ENCODE measurements around the gene NXNL2.

NXNL2 gene

DNA sequence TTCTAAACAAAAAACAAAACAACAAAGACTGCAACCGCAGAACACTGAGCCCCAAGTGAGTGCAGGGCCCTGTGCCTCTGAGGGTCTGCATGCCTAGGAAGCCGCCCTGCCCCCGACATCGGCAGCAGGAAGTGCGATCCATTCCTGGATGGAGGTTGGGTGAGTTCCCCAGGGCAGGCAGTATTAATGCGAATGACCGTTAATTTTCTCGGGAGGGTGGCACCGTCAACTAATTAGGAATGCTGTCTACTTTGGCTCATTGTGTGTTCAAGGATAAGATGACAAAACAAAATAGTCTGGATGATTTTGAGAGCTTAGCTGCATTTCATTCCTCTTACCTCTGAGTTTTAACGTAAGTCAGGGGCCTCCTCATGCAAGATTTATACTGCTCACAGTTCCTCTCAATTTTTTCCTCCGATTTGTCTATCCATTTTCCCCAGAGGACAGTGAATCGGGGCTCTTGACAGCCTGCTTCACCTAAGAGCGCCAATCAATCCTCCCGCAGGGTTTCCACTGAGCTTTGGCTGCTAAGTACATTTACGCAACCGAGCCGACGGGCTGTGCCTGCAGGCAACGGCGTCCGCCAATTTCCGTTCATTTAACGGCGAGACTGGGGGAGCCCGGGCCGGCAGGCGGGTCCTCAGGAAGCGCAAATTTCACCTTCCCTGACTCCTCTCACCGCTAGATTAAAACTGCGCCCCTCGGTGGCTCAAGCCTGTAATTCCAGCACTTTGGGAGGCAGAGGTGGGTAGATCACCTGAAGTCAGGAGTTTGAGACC, 2.9 kb upstream of the NXNL2 start:
- no peak for DNase-seq (ENCODE audit: low spot score)

DNA sequence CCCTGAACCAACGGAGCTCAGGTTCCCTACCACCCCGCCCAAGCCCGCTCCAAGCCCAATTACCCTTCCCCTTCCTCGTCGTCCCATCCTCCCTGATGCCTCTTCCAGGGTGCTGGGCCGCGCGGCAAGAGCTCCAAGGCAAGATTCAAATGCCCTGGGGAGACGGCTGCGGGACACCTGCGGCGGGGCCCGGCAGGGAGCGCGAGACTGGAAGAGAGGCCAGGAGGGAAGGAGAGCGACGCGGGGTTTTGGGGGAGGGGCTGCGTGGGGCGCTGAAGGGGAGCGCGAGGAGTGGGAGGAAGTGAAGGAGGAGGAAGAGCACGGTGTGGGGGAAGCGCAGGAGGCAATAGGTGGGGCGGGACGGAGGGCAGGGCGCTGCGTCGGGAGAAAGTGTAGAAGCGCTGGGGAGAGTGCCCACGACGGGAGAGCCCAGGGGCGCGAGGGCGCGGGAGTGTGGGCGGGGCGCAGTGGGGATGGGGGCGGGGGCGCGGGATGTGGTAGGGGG, 975 bp upstream of the NXNL2 start:
- DNase-seq (ENCODE audit: low spot score): peak; percentile 29

DNA sequence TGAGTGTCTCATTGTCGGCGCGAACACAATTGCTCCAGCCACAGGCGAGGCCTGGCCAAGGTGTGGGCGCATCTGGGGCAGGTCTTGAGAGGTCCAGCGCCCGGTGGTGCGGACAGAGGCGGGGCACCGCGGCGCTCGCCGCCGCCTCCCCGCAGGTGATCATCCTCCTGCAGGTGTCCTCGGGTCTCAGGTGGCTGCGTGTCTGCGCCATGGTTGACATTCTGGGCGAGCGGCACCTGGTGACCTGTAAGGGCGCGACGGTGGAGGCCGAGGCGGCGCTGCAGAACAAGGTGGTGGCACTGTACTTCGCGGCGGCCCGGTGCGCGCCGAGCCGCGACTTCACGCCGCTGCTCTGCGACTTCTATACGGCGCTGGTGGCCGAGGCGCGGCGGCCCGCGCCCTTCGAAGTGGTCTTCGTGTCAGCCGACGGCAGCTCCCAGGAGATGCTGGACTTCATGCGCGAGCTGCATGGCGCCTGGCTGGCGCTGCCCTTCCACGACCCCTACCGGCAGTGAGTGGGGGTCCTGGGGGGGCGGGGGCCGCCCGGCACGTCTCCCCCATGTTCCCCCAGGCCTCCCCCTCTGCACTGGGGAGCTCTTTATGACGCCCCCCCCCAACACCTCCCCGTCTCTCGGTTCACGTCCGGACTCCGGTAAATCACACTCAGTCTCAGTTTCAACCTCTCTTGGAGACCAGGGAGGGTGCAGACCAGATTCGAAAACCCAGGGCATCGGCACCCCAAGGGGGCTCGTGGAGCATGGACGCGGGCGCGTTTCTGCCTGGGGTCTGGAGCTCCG, 446 bp downstream of the NXNL2 start:
- peak; percentile 46 for DNase-seq (ENCODE audit: low spot score)

DNA sequence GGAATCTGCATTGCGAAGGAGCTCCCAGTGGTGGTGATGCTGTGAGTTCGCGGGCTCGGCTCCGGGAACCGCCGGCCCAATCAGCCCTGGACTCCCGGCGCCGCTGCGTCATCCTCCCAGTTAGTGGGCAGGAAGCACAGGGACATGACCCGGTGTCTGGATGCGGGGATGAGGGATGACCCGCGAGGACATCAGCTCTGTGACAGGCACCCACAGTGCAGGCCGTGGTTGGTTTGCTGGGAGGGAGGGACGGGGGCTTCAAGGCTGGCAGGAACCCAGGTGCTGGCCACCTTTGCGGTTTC, 996 bp downstream of the NXNL2 start:
- no peak for DNase-seq (ENCODE audit: low spot score)

DNA sequence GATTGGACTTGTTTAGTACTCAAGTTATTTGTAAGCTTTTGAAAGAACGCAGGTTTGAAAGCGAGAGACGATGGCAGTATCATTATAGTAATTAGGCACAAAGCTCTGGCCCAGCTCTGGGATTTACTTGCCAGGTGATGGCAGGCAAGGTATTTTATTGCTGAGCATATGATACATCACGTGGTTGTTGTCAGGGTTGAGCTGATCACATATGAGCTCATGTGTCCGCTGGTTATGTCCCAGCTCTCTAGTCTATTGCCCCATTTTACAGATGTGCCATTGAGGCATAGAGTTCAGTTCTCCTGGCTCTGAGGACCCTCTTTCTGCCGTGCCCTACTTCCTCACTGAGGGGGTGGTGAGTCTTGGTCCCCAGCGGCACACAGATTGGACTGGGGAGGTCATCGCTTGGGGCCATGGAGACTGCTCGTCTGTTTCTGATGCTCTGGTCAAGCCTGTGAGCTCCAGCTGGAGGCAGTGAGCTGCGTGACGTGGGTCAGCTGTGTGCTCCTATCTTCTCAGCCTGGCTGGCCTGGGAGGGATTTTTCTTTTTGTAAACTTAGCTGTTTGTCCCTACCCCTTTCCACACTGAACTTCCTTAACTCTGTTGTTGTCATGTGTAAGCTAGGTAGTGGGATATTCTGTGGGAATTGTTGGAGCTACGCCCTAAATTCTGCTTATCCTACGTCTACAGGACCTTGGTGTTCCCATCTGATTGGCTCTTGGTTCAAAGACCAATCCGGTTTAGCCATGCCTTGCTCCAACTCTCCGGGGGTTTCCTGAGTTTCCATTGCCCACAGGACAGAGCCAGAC, 2.2 kb downstream of the NXNL2 start:
- DNase-seq (ENCODE audit: low spot score): no peak

DNA sequence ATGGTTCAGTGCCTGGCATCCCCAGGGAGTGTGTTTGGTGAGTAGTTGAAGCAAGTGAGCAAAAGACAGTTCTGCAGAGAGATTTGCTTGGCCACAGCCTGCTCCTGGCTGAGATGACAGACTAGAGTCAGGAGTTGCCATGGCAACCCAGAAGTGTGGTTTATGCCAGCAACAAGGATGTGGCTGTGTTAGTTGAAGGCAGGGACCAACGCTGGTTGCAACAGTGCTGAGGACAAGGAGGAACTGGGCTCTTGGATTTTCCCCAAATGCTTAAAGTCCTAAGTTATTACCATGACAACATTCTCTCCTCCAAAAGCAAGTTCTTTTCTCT, 2.7 kb downstream of the NXNL2 start:
- no peak for DNase-seq (ENCODE audit: low spot score)

DNA sequence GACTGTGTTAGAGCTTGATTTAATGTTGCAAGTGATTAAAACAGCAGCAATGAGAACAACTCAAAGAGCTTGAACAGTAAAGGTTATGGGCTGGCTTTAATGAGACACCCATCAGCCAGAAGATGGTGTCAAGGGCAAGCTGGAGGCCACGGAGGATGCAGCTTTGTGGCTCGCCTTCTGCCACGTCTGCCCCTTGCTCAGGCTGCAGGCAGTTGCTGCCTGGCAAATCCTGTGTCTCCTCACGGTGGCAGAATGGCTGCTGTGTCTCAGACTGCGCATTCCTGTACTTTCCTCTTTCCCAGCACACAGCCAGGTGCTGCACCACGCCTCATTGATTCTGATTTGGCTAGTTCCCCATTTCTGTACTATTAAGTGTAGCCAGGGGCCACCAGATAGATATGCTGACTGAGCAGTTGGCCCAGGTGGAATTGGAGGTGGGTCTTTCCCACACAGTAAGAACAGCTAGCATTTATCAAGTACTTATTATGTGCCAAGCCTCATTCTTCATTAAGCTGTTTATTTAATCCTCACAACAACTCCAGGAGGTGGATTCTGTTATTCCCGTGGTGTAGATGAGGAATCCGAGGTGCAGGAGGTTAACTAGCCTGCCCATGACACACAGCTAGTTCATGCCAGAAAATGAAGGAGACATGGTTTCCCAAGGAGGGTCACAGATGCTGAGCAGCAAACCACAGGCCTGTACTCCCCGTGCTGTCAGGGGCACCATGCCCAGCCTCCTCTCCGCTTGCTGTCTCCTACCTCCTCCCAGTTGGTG, 3.5 kb downstream of the NXNL2 start:
- no peak for DNase-seq (ENCODE audit: low spot score)

DNA sequence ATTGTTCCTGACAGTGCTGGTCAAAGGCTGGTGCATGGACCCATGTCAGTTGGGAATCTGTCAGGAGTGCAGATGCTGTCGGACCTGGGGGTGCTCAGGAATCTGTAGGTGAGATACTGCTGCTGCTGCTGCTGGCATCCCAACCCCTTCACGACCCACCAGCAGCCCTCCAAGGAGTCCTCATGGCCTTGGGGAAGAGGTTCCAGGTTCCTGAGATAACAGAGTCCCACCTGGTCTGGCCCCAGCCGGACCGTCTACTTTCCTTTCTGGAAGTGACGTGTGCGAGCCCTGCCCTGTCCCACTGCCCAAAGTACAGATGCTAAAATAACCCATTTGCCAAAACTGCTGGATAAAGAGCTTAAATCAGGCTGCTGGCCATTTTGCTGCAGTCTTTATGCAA, 4.3 kb downstream of the NXNL2 start:
- no peak for DNase-seq (ENCODE audit: low spot score)

DNA sequence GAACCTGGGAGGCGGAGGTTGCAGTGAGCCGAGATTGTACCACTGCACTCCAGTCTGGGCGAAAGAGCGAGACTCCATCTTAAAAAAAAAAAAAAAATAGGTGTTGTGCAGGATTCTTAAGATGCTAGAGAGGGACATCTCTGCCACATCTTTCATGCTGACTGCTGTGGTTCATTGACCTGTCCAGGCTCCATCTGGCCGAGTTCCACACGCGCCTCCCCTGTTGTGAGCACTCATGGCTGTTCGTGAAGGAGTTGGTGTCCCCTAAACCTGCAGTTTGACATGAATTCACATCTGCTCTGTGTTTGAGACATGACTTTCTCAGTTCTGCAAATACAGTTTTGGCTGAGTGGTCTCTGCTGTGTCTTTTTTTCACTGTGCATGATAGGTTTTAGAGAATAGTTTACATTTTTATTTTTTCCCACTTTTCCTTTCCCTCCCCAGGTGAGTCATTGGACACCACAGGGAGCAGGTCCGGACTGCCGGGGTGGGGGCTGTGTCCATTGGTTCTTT, 5.3 kb downstream of the NXNL2 start:
- DNase-seq (ENCODE audit: low spot score): no peak

DNA sequence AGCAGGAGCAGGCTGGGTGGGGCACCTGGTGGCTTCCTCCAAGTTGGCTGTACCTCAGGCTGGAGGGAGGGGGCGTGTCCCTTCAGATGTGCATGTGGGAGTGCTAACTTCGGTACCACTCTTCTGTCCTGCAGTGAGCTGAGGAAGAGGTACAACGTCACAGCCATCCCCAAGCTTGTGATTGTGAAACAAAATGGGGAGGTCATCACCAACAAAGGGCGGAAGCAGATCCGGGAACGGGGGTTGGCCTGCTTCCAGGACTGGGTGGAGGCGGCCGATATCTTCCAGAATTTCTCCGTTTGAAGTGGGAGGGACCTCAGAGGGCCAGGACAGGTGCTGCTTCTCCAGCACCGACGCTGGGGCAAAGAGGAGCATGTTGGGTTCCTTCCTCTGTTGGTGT, 9.3 kb downstream of the NXNL2 start:
- peak; percentile 32 for DNase-seq (ENCODE audit: low spot score)

DNA sequence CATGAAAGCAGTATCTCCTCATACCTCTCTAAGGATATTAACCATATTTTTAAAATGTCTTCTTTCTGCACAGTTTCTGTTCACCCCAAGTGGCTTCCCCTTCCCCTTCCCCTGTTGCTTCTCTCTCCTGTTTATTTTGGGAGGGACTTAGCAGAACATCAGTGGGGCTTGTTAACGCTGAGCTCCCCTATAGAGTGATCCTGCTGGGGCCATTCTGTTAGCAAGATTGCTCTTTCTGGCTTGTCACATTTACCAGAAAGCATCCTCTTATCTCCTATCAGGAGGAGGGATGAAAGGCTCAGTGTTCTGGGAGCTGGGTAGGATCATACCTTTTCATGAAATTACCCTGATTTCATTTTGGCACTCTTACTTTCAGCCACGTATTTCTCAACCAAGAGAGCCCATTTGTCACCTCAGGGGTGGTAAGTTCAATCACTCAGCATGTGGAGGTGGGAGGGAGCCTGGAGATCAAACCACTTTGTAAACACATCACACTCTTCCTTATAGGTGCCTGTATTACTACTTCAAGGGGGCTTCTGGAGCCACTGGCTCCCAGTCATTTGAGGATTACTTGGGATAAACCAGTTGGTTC, 16.7 kb downstream of the NXNL2 start:
- DNase-seq (ENCODE audit: low spot score): no peak

DNA sequence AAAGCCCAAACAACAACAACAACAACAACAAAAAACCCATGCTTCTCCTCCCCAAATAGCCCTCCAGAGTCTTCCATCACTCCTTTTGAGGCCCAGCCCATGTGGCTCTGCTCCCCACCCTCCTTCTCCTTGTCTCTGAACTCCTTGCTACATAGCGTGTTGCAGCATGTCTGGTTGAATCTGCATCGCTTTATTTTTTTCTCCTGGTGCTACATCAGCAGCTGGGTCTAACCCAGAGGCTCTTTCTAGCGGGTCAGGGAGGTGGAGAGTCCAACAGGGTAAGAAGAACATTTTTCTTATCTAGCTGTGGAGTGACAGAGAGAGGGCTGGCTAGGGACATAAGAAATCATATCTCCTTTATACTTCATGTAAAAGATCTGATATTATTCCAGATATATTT, 18.4 kb downstream of the NXNL2 start:
- DNase-seq (ENCODE audit: low spot score): no peak

DNA sequence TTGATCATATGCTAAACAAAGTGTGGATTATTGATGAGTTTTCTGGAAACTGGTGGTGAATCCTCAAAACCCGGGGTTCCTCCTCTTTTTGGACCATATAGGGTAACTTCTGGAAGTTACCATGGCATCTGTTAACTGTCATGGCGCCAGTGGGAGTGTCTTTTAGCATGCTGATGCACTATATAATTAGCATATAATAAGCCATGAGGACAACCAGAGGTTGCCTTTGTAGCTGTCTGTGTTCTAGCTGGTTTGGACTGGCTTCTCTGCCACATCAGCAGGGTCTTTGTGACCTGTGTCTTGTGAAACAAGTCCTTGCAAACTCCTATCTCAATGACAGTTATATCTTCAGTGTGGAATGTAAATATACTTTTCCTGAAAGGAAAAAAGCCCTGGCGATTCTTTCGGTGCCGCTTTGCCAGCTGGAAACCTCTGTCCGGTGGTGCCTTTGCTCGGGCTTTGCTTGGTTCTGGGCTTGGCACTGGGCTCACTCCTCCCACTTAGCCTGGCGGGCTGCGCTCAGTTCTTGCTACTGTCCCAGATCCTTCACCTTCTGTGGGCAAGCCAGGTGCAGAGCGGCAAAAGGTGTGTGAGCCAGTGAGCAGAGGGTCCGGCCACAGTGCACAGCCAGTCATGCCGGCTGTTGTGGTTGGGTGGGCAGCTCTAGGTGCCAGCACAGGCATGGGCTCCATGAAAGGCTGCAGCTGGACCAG, 20.4 kb downstream of the NXNL2 start:
- no peak for DNase-seq (ENCODE audit: low spot score)

DNA sequence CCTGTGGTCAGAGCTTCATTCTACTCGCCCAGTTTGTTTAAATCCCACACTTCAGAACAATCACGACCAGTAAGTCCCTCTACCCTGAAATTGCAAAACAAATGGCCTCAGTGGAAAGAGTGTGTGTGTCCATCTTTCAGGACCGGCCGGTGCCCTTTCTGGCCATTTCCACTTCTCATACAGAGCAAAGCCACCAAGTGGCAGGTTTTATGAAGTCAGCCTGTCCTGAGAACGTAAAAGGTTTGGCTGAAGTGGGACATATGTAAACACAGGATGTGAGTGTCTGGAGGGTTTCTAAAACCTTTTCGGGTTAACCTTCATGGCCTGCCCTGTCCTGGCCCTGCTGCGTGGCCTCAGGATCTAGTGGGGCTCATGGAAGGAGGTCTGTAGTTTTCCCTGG, 24.7 kb downstream of the NXNL2 start:
- no peak for DNase-seq (ENCODE audit: low spot score)

DNA sequence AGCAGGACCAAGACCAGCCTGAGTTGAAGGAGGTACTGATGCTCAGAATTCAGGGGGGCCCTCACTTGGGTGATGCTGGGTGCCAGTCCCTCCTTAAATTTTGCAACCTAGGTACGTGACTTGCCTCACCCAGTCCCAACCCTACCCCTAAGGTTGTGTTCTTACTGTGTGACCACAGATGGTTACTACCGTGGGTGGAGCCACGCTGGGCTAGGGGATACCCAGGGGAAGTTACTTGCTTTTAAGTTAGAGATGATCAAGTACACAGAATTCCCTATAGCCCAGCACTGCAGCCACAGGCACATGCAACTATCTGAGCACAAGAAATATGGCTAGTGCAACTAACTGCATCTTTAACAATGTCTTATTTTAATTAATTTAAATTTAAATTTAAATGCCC, 32.9 kb downstream of the NXNL2 start:
- DNase-seq (ENCODE audit: low spot score): no peak

DNA sequence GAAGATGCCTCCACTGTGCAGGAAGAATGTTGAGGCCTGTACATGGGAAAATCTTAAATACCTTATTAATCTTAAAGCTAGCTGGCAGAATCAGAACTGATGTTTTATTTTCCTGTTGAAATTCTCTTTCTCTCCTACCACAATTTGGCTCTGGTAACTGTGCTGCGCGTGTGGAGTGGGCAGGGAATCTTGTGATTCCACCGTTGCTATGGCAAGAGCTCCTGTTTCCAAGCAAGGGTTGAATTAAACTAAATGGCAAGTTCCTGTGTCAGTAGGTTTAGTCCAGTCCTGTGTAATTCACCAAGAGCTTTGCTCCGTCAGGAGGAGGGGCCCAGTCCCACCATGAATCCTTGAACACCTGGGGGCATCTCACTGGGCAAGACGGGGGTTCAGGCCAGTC, 36.4 kb downstream of the NXNL2 start:
- DNase-seq (ENCODE audit: low spot score): no peak

DNA sequence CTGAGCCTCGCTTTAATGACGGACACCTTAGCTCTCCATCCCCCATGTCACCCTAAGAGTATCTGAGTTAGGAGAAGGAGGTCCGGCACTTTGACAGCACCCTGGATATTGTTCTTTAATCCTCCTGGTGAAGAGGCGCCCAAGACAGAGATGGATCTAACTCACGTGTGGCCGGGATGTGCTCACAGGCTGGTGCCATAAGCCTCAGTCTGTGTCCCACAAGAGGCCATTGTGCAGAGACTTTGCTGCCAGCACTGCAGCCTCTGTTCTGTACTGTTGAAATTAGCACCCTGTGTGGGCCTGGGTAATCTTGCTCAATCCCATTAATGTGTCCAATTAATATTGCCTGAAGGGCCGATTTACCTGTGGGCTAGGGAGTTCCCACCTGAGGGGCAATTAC, 37.7 kb downstream of the NXNL2 start:
- DNase-seq (ENCODE audit: low spot score): no peak

DNA sequence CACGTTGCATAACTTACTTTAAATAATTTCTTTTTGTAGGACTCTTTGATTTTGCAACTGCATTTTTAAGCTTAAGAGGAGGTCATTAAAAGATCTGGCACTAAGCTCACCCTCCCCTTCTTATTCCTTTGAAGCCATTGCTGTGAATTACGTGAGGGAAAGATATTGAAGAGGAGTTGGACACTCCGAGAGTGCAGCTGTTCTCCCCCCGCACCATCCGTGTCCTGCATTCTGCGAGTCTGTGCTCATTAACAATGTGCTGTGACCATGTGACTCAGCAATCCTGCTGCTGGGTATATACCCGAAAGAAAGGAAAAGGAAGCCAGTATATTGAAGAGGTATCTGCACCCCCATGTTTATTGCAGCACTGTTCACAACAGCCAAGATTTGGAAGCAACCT, 40.0 kb downstream of the NXNL2 start:
- DNase-seq (ENCODE audit: low spot score): no peak

DNA sequence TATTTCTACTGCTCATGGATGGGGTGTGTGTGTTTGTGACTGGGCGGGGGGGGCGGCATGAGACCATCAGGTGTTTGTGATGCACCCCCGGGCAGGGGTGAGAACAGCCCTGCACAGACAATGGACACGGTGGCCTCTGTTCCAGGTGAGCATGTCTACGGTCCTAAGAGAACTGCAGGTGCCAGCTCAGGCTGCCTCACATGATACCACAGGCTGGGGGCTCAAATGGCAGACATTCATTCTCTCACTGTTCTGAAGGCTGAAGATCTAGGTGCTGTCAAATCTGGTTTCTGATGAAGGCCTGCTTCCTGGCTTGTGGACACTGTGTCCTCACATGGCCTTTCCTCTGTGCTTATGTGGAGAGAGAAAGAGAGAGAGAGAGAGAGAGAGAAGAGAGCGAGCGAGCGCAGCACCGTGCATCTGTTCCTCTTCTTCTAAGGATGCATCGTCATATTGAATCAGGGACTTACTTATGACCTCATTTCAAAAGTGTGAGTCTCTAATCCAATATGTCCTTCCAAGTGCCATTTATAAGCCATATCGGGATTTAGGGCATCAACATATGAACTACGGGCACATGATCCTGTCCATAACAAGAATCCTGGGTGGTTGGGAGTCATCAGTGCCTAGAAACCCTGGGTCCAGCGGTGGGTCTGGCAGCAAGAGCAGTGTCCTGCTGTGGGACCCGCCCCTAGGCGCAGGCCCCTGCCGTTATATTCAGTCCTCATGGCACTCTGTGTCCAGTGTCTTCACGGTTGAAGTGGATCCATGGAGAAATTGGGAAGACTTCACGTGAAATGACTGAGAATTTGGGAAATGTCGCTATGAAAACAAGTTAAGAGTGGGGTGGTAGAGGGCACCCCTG, 42.5 kb downstream of the NXNL2 start:
- DNase-seq (ENCODE audit: low spot score): no peak
